ENCODE data around the gene JAG1. TPM values are rescaled to one million over a fixed set of nuclear protein-coding genes. Genes with fewer than 3 reads are reported as not detected.

The JAG1 gene
- total RNA-seq, 4 donors from 2014 or later, result 89.6 to 182 (median 123) TPM

DNA sequence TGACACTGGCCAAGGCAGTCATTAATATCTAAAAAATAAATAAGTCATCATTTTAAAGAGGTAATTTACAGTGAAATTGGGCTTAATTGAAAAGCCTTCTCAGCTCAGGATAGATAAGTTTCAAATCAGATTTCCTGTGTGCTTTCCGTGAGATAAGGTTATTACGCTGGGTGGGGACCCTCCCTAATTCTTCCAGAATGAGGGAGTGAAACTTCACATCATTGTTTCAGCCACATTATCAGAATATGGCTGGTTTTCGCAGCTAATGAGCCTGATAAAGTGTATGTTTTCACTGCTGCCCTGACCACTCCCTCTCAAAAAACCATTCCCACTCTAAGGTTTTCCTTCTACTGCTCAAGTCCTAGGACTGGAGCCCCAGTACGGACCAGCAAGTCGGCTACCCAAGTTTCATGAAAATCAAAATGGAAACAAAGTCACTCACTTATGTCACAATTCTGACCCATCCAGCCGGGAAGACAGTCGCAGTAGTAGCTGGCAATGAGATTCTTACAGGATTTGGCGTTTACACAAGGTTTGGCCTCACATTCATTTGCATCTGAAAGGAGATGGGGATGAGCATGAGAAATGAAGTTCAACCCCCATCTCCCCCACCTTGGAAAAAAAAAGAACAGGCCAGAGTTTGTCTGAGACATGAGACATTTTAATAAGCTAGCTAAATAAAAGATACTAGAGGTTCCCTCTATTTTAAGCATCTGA is 24.6 kb downstream of the JAG1 start:
- Histone ChIP-seq H3K27ac (peak overlapping the region; percentile 16 to 99 (median 80)), H3K4me3 (no peak overlapping the region), H3K4me1 (peaks cover 23 to 100% (median 71%) of the 10 kb centered on the region in 3 donors), H3K36me3 (peaks cover 53 to 99% (median 70%) of the 10 kb centered on the region in 3 donors), H3K27me3 (no peaks in the 10 kb centered on the region), H3K9me3 (no peaks in the 10 kb centered on the region)
- TF ChIP-seq POLR2A (IDR thresholded peaks at IDR 0.05), result no peak
- TF ChIP-seq, protein P1, sequence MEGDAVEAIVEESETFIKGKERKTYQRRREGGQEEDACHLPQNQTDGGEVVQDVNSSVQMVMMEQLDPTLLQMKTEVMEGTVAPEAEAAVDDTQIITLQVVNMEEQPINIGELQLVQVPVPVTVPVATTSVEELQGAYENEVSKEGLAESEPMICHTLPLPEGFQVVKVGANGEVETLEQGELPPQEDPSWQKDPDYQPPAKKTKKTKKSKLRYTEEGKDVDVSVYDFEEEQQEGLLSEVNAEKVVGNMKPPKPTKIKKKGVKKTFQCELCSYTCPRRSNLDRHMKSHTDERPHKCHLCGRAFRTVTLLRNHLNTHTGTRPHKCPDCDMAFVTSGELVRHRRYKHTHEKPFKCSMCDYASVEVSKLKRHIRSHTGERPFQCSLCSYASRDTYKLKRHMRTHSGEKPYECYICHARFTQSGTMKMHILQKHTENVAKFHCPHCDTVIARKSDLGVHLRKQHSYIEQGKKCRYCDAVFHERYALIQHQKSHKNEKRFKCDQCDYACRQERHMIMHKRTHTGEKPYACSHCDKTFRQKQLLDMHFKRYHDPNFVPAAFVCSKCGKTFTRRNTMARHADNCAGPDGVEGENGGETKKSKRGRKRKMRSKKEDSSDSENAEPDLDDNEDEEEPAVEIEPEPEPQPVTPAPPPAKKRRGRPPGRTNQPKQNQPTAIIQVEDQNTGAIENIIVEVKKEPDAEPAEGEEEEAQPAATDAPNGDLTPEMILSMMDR (IDR thresholded peaks at IDR 0.05), result no peak
- intact Hi-C loops (cut with DNase I), result no loop called here
- DNase-seq, result no peak
- 69 to 72% methylated on average over 8 of the region's 8 CpGs for WGBS, 2 donors

DNA sequence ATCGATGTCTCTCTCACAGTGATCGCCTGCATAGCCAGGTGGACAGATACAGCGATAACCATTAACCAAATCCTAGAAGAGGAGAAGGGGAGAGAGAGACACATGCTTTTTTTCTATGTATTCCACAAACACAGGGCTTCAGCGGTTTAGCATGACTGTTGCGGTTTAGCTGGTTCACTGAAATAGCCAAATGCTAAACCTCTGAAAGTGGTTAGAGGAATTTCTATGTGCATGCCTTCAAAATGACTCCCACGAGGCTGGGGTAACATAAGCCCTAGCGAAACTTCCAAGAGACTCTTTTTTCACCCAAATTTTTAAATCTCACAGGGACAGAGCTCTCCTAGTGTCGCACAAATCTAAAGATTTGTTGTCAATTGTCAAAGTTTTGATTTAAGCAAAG is 25.1 kb downstream of the JAG1 start:
- H3K27me3 ChIP-seq, result no peaks in the 10 kb centered on the region
- no peak overlapping the region for H3K4me3 ChIP-seq
- peaks cover 58 to 100% (median 75%) of the 10 kb centered on the region in 3 donors for H3K36me3 ChIP-seq
- 66 to 79% methylated on average over 6 to 8 of the region's 8 CpGs for WGBS, 2 donors
- H3K4me1 ChIP-seq, result peaks cover 19 to 100% (median 71%) of the 10 kb centered on the region in 3 donors
- DNase-seq, result no peak
- H3K27ac ChIP-seq, result peak overlapping the region; percentile 45 to 99 (median 80)
- intact Hi-C loops (cut with DNase I), result no loop called here
- H3K9me3 ChIP-seq, result no peaks in the 10 kb centered on the region
- TF ChIP-seq, protein P1 (IDR thresholded peaks at IDR 0.05), result no peak
- no peak for TF ChIP-seq POLR2A (IDR thresholded peaks at IDR 0.05)

DNA sequence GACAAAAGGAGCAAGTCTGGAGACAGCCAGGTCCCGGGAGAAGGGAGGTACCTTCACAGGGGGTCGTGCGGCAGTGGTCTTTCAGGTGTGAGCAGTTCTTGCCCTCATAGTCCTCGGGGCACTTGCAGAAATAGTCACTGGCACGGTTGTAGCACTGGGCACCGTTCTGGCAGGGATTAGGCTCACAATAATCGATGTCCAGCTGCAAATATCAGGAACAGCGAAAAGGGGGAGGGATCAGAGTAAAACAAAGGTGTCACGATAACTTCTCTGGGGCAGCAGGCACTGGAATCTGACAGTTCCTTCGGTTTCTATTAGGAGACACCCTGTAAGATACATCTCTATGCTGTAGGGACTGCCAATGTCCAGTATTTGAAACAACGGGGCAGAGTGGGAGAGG is 25.9 kb downstream of the JAG1 start:
- intact Hi-C loops (cut with DNase I), result no loop called here
- peak overlapping the region; percentile 45 to 99 (median 80) for H3K27ac ChIP-seq
- no peaks in the 10 kb centered on the region for H3K9me3 ChIP-seq
- peaks cover 64 to 100% (median 83%) of the 10 kb centered on the region in 3 donors for H3K36me3 ChIP-seq
- TF ChIP-seq, protein P1 (IDR thresholded peaks at IDR 0.05), result no peak
- no peak for TF ChIP-seq POLR2A (IDR thresholded peaks at IDR 0.05)
- H3K4me1 ChIP-seq, result peaks cover 11 to 100% (median 70%) of the 10 kb centered on the region in 3 donors
- H3K27me3 ChIP-seq, result no peaks in the 10 kb centered on the region
- no peak for DNase-seq
- H3K4me3 ChIP-seq, result no peak overlapping the region
- 58 to 66% methylated on average over 11 of the region's 11 CpGs for WGBS, 2 donors

DNA sequence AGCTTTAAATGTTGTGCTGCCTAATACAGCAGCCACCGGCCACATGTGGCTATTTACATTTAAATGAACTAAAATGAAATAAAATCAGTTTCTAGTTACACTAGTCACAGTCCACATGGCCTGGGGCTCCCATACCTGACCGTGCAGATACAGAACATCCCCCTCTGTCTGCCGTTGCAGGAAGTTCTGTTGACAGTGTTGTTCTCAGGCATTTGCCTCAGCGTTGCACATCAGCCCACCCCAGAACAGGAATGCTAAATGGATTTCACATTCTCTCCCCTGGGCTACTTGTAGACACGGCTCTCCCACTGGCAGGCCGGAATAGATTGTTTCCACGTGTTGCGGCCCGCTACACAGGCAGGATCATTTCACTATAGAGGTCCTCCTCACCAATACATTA is 26.3 kb downstream of the JAG1 start:
- Histone ChIP-seq H3K4me1 (peaks cover 7 to 100% (median 66%) of the 10 kb centered on the region in 3 donors), H3K4me3 (no peak overlapping the region), H3K36me3 (peaks cover 68 to 100% (median 87%) of the 10 kb centered on the region in 3 donors), H3K27ac (peak overlapping the region; percentile 45 to 99 (median 80)), H3K9me3 (no peaks in the 10 kb centered on the region), H3K27me3 (no peaks in the 10 kb centered on the region)
- intact Hi-C loops (cut with DNase I), result no loop called here
- 32 to 54% methylated on average over 5 to 6 of the region's 9 CpGs for WGBS, 2 donors
- no peak for DNase-seq
- TF ChIP-seq POLR2A (IDR thresholded peaks at IDR 0.05), result no peak
- TF ChIP-seq, protein P1 (IDR thresholded peaks at IDR 0.05), result peak in 4 of 6 experiments; percentile 23 to 57 (median 36)

DNA sequence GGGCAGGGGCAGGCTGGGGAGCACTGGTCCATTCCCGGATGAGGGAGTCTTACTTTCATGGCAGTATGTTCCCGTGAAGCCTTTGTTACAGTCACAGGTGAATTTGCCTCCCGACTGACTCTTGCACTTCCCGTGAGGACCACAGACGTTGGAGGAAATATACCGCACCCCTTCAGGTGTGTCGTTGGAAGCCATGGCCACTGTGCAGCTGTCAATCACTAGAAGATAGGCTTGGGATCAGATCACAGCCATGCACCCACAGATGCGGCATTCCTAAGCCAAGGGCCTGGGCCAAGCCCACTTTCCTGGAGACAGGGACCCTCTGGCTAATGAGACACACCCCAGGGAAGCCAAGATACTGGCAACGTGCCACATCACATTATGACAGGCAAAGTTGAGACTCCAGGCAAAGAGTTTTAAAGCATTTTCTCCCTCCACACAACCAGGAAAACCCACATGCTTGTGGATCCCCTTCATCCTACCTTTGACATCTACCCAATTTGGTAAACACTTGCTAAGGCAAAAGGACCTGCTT is 26.8 kb downstream of the JAG1 start:
- TF ChIP-seq, protein P1 (IDR thresholded peaks at IDR 0.05), result no peak
- no peak for TF ChIP-seq POLR2A (IDR thresholded peaks at IDR 0.05)
- WGBS, 2 donors, result 71 to 81% methylated on average over 3 to 4 of the region's 9 CpGs
- Histone ChIP-seq H3K4me3 (no peak overlapping the region), H3K27ac (peak overlapping the region; percentile 45 to 99 (median 80)), H3K4me1 (peaks cover 9 to 100% (median 61%) of the 10 kb centered on the region in 3 donors), H3K36me3 (peaks cover 73 to 100% (median 91%) of the 10 kb centered on the region in 3 donors), H3K27me3 (no peaks in the 10 kb centered on the region), H3K9me3 (no peaks in the 10 kb centered on the region)
- DNase-seq, result no peak
- intact Hi-C loops (cut with DNase I), result no loop called here
